GM23338 (cell line): ENCODE measurements around the gene CALCR. TPM values are rescaled to one million over a fixed set of nuclear protein-coding genes. Genes with fewer than 3 reads are reported as not detected.

Experiments
- ATAC-seq: fragments of 200-7000 bp; cut with Tn5 transposase; 3 replicates; pipeline ENCODE4 v1.9.1; 2020
- DNase-seq: peaks from one replicate; pipeline ENCODE4 v3.0.0-alpha.2; 2015; ENCODE audit warnings: low spot score
- H2AFZ ChIP-seq: fragments of 200-600 bp; sonication (generic); 2 replicates; pipeline ENCODE4 v1.8.0; 2016; ENCODE audit warnings: antibody characterized with exemption, mild to moderate bottlenecking, moderate library complexity
- H3F3A ChIP-seq: fragments of 200-600 bp; sonication (generic); replicated peaks from 2 replicates; pipeline ENCODE4 v1.8.0; 2017; ENCODE audit warnings: antibody characterized with exemption, mixed run types, low read depth
- H3K27ac ChIP-seq: fragments of 200-600 bp; sonication (generic); 2 replicates; pipeline ENCODE4 v1.6.1; 2016; ENCODE audit warnings: low read depth
- H3K27me3 ChIP-seq: fragments of 200-600 bp; sonication (generic); 2 replicates; pipeline ENCODE4 v1.8.0; 2016; ENCODE audit warnings: mild to moderate bottlenecking, mixed run types, moderate library complexity; ENCODE audit not compliant: insufficient read depth
- H3K36me3 ChIP-seq: fragments of 200-600 bp; sonication (generic); 2 replicates; pipeline ENCODE4 v1.8.0; 2016; ENCODE audit warnings: mild to moderate bottlenecking; ENCODE audit not compliant: insufficient read depth
- H3K4me1 ChIP-seq: fragments of 200-600 bp; sonication (generic); 2 replicates; pipeline ENCODE4 v1.8.0; 2016; ENCODE audit warnings: mild to moderate bottlenecking, moderate library complexity; ENCODE audit not compliant: insufficient read depth
- H3K4me2 ChIP-seq: fragments of 200-600 bp; sonication (generic); 2 replicates; pipeline ENCODE4 v1.7.1; 2017; ENCODE audit warnings: mixed run types
- H3K4me3 ChIP-seq: fragments of 200-600 bp; sonication (generic); 2 replicates; pipeline ENCODE4 v1.6.1; 2016; ENCODE audit warnings: mixed run types
- H3K79me2 ChIP-seq: fragments of 200-600 bp; sonication (generic); replicated peaks from 2 replicates; pipeline ENCODE4 v1.8.0; 2017; ENCODE audit warnings: mild to moderate bottlenecking; ENCODE audit not compliant: insufficient read depth
- H3K9me2 ChIP-seq: fragments of 200-600 bp; sonication (generic); 2 replicates; pipeline ENCODE4 v1.8.0; 2017; ENCODE audit not compliant: insufficient read depth
- H4K20me1 ChIP-seq: fragments of 200-600 bp; sonication (generic); replicated peaks from 2 replicates; pipeline ENCODE4 v1.8.0; 2017; ENCODE audit warnings: mild to moderate bottlenecking; ENCODE audit not compliant: insufficient read depth
- H3K27ac Mint-ChIP-seq: 2 replicates; pipeline ENCODE4 v1.8.0; 2020; ENCODE audit warnings: inconsistent platforms, mild to moderate bottlenecking, moderate library complexity, mixed read lengths
- H3K27me3 Mint-ChIP-seq: 3 replicates; pipeline ENCODE4 v1.8.0; 2022; ENCODE audit warnings: low read depth, mild to moderate bottlenecking, moderate library complexity, mixed read lengths, inconsistent platforms; ENCODE audit not compliant: insufficient read depth, poor library complexity
- H3K36me3 Mint-ChIP-seq: 3 replicates; pipeline ENCODE4 v1.8.0; 2021; ENCODE audit warnings: low read depth, mild to moderate bottlenecking, inconsistent platforms, moderate library complexity, mixed read lengths
- H3K4me1 Mint-ChIP-seq: 3 replicates; pipeline ENCODE4 v1.8.0; 2020; ENCODE audit warnings: mild to moderate bottlenecking, inconsistent platforms, mixed read lengths
- H3K4me3 Mint-ChIP-seq: 3 replicates; pipeline ENCODE4 v1.8.0; 2021; ENCODE audit warnings: moderate library complexity, mild to moderate bottlenecking, inconsistent platforms, mixed read lengths
- H3K9me3 Mint-ChIP-seq: 3 replicates; pipeline ENCODE4 v1.8.0; 2020; ENCODE audit warnings: moderate library complexity, mild to moderate bottlenecking, inconsistent platforms, mixed read lengths
- CREB1 ChIP-seq: fragments of 250-450 bp; sonication (Bioruptor Pico); IDR thresholded peaks from 2 replicates; pipeline ENCODE4 v1.5.0; 2020; ENCODE audit warnings: low read depth, mild to moderate bottlenecking, moderate library complexity
- CTCF ChIP-seq, 2 experiments: fragments of 200-600 bp in 1 of 2; sonication (generic) in 1 of 2; conservative IDR thresholded peaks; 2 replicates each; pipeline versions ENCODE4 v1.5.1 to v1.6.1; 2016 to 2017; ENCODE audit warnings: antibody characterized with exemption in 2 of 2, low read depth in 2 of 2, mild to moderate bottlenecking in 2 of 2, moderate library complexity in 1 of 2
- ETS1 ChIP-seq: IDR thresholded peaks from 2 replicates; pipeline ENCODE4 v1.6.1; 2016; ENCODE audit warnings: antibody characterized with exemption
- EZH2 ChIP-seq: fragments of 200-600 bp; sonication (generic); IDR thresholded peaks from one replicate; pipeline ENCODE4 v1.8.0; 2017; ENCODE audit warnings: antibody characterized with exemption, mild to moderate bottlenecking, low read depth; ENCODE audit not compliant: unreplicated experiment
- EZH2phosphoT487 ChIP-seq: fragments of 200-600 bp; sonication (generic); IDR thresholded peaks from one replicate; pipeline ENCODE4 v1.8.1; 2018; ENCODE audit warnings: antibody characterized with exemption; ENCODE audit not compliant: unreplicated experiment
- JUNB ChIP-seq: IDR thresholded peaks from one replicate; pipeline ENCODE4 v1.6.1; 2016; ENCODE audit warnings: antibody characterized with exemption; ENCODE audit not compliant: unreplicated experiment
- NANOG ChIP-seq: IDR thresholded peaks from 2 replicates; pipeline ENCODE4 v1.6.1; 2016; ENCODE audit warnings: antibody characterized with exemption, borderline replicate concordance
- POLR2AphosphoS5 ChIP-seq: IDR thresholded peaks from 2 replicates; pipeline ENCODE4 v1.6.1; 2016; ENCODE audit warnings: antibody characterized with exemption, low read depth
- REST ChIP-seq: IDR thresholded peaks from one replicate; pipeline ENCODE4 v1.6.1; 2018; ENCODE audit warnings: antibody characterized with exemption; ENCODE audit not compliant: unreplicated experiment
- STAT1 ChIP-seq: IDR thresholded peaks from one replicate; pipeline ENCODE4 v1.6.1; 2016; ENCODE audit warnings: antibody characterized with exemption; ENCODE audit not compliant: unreplicated experiment
- ZNF114 ChIP-seq: fragments of 250-450 bp; sonication (Bioruptor Pico); IDR thresholded peaks from 2 replicates; pipeline ENCODE4 v1.5.0; 2020; ENCODE audit warnings: mild to moderate bottlenecking, moderate library complexity
- ZNF331 ChIP-seq: fragments of 250-450 bp; sonication (Bioruptor Pico); IDR thresholded peaks from 2 replicates; pipeline ENCODE4 v1.5.0; 2020; ENCODE audit warnings: low read depth, mild to moderate bottlenecking, moderate library complexity
- ZNF462 ChIP-seq: fragments of 250-450 bp; sonication (Bioruptor Pico); IDR thresholded peaks from 2 replicates; pipeline ENCODE4 v1.5.0; 2020; ENCODE audit warnings: mild to moderate bottlenecking, moderate library complexity
- polyA plus RNA-seq: library from polyadenylated mRNA; unstranded; fragments of >200 nt; fragmentation: Nextera tagmentation; extraction: Ambion mirVana; gene quantifications from 2 replicates; pipeline ENCODE4 v1.2.1, GENCODE V29; 2016
- total RNA-seq: library from RNA; depleted of rRNA; stranded (reverse); fragments of >200 nt; shearing (Covaris generic); gene quantifications from 2 replicates; pipeline ENCODE4 v1.2.3, GENCODE V29; 2014

CALCR gene
- total and polyA plus RNA-seq, 2 experiments from 2014 or later = 0.32 to 1.6 TPM

- no peak for DNase-seq
- H3K27me3 Mint-ChIP-seq = no peaks in the 10 kb centered on the region
Observed at GRCh38 chr7:93562106-93562505, 12.4 kb downstream of the CALCR start.

More at GRCh38 chr7:93562106-93562505, 12.4 kb downstream of the CALCR start:
- peaks cover 13% of the 10 kb centered on the region for H3K4me1 Mint-ChIP-seq
- no peak overlapping the region for H3K27ac Mint-ChIP-seq
- no peak overlapping the region for H3K4me3 ChIP-seq
- H2AFZ ChIP-seq = no peak overlapping the region
- no peak overlapping the region for H3K4me3 Mint-ChIP-seq
- H3K9me2 ChIP-seq = no peaks in the 10 kb centered on the region
- no peaks in the 10 kb centered on the region for H3K36me3 ChIP-seq
- no peaks in the 10 kb centered on the region for H3K36me3 Mint-ChIP-seq
- no peak for ATAC-seq
- H3K4me1 ChIP-seq = peaks cover 12% of the 10 kb centered on the region
- H3K27me3 ChIP-seq = no peaks in the 10 kb centered on the region
- no peak for TF ChIP-seq POLR2AphosphoS5
- no peak for TF ChIP-seq EZH2phosphoT487
- TF ChIP-seq ZNF114 (CRISPR knock-in tag) = no peak
- no peak for TF ChIP-seq NANOG
- TF ChIP-seq STAT1 = no peak
- TF ChIP-seq ETS1 = no peak
- TF ChIP-seq ZNF462 (CRISPR knock-in tag) = no peak
- TF ChIP-seq EZH2 = no peak
- TF ChIP-seq REST = no peak
- no peak for TF ChIP-seq ZNF331 (CRISPR knock-in tag)
- TF ChIP-seq JUNB = no peak
- no peak for TF ChIP-seq CREB1 (CRISPR knock-in tag)
- TF ChIP-seq CTCF (conservative IDR thresholded peaks at IDR 0.05; ENCODE audit: low read depth in 2 of 2) = no peak
- H3F3A ChIP-seq = no peaks in the 10 kb centered on the region
- H3K79me2 ChIP-seq = no peaks in the 10 kb centered on the region
- H3K27ac ChIP-seq = no peak overlapping the region
- no peaks in the 10 kb centered on the region for H3K9me3 Mint-ChIP-seq
- H3K4me2 ChIP-seq = no peak overlapping the region
- H4K20me1 ChIP-seq = no peaks in the 10 kb centered on the region
